ENCODE measurements around the gene ZBTB4. TPM values are rescaled to one million over a fixed set of nuclear protein-coding genes. Genes with fewer than 3 reads are reported as not detected.

Gene ZBTB4, protein sequence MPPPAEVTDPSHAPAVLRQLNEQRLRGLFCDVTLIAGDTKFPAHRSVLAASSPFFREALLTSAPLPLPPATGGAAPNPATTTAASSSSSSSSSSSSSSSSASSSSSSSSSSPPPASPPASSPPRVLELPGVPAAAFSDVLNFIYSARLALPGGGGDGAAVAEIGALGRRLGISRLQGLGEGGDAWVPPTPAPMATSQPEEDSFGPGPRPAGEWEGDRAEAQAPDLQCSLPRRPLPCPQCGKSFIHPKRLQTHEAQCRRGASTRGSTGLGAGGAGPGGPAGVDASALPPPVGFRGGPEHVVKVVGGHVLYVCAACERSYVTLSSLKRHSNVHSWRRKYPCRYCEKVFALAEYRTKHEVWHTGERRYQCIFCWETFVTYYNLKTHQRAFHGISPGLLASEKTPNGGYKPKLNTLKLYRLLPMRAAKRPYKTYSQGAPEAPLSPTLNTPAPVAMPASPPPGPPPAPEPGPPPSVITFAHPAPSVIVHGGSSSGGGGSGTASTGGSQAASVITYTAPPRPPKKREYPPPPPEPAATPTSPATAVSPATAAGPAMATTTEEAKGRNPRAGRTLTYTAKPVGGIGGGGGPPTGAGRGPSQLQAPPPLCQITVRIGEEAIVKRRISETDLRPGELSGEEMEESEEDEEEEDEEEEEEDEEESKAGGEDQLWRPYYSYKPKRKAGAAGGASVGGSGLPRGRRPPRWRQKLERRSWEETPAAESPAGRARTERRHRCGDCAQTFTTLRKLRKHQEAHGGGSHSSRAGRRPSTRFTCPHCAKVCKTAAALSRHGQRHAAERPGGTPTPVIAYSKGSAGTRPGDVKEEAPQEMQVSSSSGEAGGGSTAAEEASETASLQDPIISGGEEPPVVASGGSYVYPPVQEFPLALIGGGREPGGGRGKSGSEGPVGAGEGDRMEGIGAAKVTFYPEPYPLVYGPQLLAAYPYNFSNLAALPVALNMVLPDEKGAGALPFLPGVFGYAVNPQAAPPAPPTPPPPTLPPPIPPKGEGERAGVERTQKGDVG
- total RNA-seq (2021), result 17.7 and 21.0 TPM in 2 replicates
- Bru-seq, nascent RNA, result percentile 60 among the genes with signal in this experiment
- BruChase-seq, experiment 1, labeled RNA remaining after a 2-hour chase, result percentile 76 among the genes with signal in this experiment
- percentile 79 among the genes with signal in this experiment for BruChase-seq, experiment 2, labeled RNA remaining after a 6-hour chase
- long read RNA-seq, full-length matches to known transcripts, result 11 of 25 reads
- long read RNA-seq, partial matches to known transcripts, result 1 of 25 reads
- long read RNA-seq, other reads (novel, unspliced or antisense), result 13 of 25 reads

DNA sequence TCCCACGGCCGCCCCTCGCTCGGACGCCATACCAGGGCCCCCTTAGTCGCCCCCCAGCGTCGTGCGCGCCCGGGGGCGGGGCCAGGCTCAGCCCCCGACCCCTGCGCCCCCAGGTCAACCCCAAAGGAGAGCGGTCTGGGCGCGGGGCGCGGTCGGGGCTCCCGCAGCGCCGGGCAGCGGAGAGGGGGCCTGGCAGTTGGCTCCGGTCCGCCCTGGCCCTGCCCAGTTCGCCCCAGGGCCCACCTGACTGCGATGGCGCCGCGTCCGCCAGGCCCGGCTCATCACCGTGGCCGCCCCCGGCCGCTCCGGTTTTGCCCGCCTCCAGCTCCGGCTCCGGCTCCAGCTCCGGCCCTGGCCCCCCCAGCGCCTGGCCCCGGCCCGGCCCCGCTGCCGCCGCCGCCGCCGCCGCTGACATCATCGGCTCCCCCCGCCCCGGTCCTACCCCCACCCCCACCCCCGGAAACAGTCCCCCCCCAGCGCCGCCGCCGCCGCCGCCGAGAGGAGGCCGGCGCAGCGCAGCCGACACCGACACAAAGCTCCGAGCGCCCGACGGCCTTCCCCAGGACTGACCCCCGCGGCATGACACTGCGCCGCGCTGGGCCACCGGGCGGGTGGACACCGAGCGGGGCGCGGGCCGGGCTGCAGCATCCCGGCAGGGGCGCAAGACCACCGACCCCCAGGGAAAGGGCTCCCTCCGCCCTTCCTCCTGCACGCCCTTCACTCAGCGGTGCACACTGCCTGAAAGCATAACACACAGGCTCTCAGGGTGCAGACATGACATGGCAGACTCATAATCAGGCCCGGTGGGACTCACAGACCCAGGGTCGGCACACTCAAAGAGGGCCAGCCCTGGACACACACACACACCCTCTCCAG, at the start of gene ZBTB4:
ZBTB4 (minus strand) TSS at position 419 of the 876 bp plus-strand sequence. CDS start 12,830 bp downstream, outside the sequence.
- intact Hi-C loops (cut with micrococcal nuclease; ENCODE audit: unreplicated experiment), result loop anchor here (10.0 kb wide), 1 partner anchor 125 kb away; the partner anchor contains the start of genes KCTD11 and TMEM95
- DNase-seq (ENCODE audit: low spot score), result peak; percentile 51
- TF ChIP-seq EZH2 (IDR thresholded peaks at IDR 0.05; ENCODE audit: borderline replicate concordance, low read depth, low read length, poor library complexity, severe bottlenecking), result no peak
- TF ChIP-seq, protein P1, sequence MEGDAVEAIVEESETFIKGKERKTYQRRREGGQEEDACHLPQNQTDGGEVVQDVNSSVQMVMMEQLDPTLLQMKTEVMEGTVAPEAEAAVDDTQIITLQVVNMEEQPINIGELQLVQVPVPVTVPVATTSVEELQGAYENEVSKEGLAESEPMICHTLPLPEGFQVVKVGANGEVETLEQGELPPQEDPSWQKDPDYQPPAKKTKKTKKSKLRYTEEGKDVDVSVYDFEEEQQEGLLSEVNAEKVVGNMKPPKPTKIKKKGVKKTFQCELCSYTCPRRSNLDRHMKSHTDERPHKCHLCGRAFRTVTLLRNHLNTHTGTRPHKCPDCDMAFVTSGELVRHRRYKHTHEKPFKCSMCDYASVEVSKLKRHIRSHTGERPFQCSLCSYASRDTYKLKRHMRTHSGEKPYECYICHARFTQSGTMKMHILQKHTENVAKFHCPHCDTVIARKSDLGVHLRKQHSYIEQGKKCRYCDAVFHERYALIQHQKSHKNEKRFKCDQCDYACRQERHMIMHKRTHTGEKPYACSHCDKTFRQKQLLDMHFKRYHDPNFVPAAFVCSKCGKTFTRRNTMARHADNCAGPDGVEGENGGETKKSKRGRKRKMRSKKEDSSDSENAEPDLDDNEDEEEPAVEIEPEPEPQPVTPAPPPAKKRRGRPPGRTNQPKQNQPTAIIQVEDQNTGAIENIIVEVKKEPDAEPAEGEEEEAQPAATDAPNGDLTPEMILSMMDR (conservative IDR thresholded peaks at IDR 0.05; ENCODE audit: low read depth, low read length), result no peak
- Histone ChIP-seq H3K36me3 (ENCODE audit: insufficient read depth, low read length, poor library complexity, severe bottlenecking) (no peaks in the 10 kb centered on the region), H3K27me3 (replicated peaks; ENCODE audit: insufficient read depth, low read depth, low read length, poor library complexity) (no peaks in the 10 kb centered on the region), H3K4me3 (ENCODE audit: low read depth, low read length, poor library complexity, severe bottlenecking) (peak within 1 kb of the TSS; percentile 98), H3K9me3 (ENCODE audit: low read depth, low read length, poor library complexity, severe bottlenecking) (no peaks in the 10 kb centered on the region), H3K4me1 (ENCODE audit: insufficient read depth, low read length, poor library complexity, severe bottlenecking) (peaks cover 37% of the 10 kb centered on the region), H3K27ac (ENCODE audit: low read depth, low read length, poor library complexity, severe bottlenecking) (peak within 1 kb of the TSS; percentile 97)
- ChIA-PET POLR2A (ENCODE audit: low non-redundant PET) (interaction anchor here (0.7 kb wide), 1 partner anchor 15 kb away, joined by 9 read pairs; no protein-coding TSS in a partner anchor), CTCF (interaction anchor here (0.6 kb wide), 1 partner anchor 38 kb away, joined by 4 read pairs; no protein-coding TSS in a partner anchor)
- BruUV-seq (replicated peaks), result no TSS peak

DNA sequence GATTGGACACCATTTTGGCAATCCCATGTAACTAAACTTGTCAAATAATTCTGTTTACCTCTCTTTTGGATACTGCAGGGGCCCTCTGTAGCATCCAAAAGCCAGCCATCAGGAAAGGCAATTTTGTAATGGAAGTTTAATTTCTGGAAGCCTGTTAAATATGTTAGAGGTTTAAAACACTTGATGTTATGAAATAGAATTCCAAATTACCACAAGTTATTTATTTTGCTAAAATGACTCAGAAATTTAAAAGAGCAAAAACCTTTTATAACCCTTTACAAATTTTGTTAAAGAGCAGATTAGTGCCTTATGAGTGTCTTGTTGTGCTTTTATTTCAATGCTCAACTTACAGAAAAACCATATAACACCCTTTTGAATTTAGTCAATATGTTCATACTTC, 49.4 kb upstream of the ZBTB4 start:
- Histone ChIP-seq H3K27me3 (replicated peaks; ENCODE audit: insufficient read depth, low read depth, low read length, poor library complexity) (no peaks in the 10 kb centered on the region), H3K4me1 (ENCODE audit: insufficient read depth, low read length, poor library complexity, severe bottlenecking) (no peaks in the 10 kb centered on the region), H3K4me3 (ENCODE audit: low read depth, low read length, poor library complexity, severe bottlenecking) (no peak overlapping the region), H3K27ac (ENCODE audit: low read depth, low read length, poor library complexity, severe bottlenecking) (no peak overlapping the region), H3K36me3 (ENCODE audit: insufficient read depth, low read length, poor library complexity, severe bottlenecking) (no peaks in the 10 kb centered on the region), H3K9me3 (ENCODE audit: low read depth, low read length, poor library complexity, severe bottlenecking) (peaks cover 9% of the 10 kb centered on the region)
- intact Hi-C loops (cut with micrococcal nuclease; ENCODE audit: unreplicated experiment), result no loop called here
- POLR2A ChIA-PET (ENCODE audit: low non-redundant PET), result no interaction called here
- BruUV-seq (replicated peaks), result no TSS peak
- no peak for DNase-seq (ENCODE audit: low spot score)
- CTCF ChIA-PET, result no interaction called here
- TF ChIP-seq, protein P1 (conservative IDR thresholded peaks at IDR 0.05; ENCODE audit: low read depth, low read length), result no peak
- no peak for TF ChIP-seq EZH2 (IDR thresholded peaks at IDR 0.05; ENCODE audit: borderline replicate concordance, low read depth, low read length, poor library complexity, severe bottlenecking)

Data from A673 (cell line).